GM10248 (cell line): ENCODE results near the gene DLG2.

ENCODE experiments used
- CTCF ChIA-PET: fragments of 300-600 bp; sonication (Branson Sonifier 250); formaldehyde crosslinking; extraction: SDS; loops from one replicate; lab custom pipeline; 2021; ENCODE audit warnings: antibody characterized with exemption; lab: Yijun Ruan, JAX
- POLR2A ChIA-PET: fragments of 350-650 bp; sonication (Branson Sonifier 250); formaldehyde crosslinking; extraction: SDS; loops from one replicate; lab custom pipeline; 2020; ENCODE audit warnings: antibody characterized with exemption; lab: Yijun Ruan, JAX
- DNase-seq: peaks from one replicate; pipeline ENCODE4 v3.0.0; 2012; ENCODE audit errors: extremely low spot score
- TF ChIP-seq, protein P1 (sequence below): IDR thresholded peaks from 2 replicates; pipeline ENCODE4 v1.5.1; 2012; ENCODE audit warnings: mild to moderate bottlenecking, low read depth; ENCODE audit errors: extremely low read depth, missing control alignments, control extremely low read depth

DLG2 gene

DNA sequence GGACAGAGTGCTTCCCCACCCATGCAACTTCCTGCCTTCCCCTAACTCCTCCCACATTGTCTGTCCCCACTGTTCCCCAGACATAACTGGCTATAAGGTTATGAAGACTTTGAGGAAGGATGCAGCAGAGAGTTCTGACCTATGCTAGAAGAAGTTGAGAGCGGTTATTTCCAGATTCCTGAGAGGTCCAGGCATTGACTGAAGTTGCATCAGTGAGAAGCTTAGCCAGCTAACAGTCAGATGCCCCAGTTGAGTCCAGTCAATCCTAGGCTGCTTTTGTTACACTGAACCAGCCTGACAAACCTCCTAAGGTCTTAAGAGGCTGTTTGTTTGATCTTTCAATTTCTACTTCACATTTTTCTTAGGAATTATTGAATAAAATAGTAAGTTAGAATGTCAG, 1403.1 kb downstream of the DLG2 start:
- POLR2A ChIA-PET: no interaction called here
- TF ChIP-seq, protein P1, sequence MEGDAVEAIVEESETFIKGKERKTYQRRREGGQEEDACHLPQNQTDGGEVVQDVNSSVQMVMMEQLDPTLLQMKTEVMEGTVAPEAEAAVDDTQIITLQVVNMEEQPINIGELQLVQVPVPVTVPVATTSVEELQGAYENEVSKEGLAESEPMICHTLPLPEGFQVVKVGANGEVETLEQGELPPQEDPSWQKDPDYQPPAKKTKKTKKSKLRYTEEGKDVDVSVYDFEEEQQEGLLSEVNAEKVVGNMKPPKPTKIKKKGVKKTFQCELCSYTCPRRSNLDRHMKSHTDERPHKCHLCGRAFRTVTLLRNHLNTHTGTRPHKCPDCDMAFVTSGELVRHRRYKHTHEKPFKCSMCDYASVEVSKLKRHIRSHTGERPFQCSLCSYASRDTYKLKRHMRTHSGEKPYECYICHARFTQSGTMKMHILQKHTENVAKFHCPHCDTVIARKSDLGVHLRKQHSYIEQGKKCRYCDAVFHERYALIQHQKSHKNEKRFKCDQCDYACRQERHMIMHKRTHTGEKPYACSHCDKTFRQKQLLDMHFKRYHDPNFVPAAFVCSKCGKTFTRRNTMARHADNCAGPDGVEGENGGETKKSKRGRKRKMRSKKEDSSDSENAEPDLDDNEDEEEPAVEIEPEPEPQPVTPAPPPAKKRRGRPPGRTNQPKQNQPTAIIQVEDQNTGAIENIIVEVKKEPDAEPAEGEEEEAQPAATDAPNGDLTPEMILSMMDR: no peak
- DNase-seq: no peak
- CTCF ChIA-PET: no interaction called here

DNA sequence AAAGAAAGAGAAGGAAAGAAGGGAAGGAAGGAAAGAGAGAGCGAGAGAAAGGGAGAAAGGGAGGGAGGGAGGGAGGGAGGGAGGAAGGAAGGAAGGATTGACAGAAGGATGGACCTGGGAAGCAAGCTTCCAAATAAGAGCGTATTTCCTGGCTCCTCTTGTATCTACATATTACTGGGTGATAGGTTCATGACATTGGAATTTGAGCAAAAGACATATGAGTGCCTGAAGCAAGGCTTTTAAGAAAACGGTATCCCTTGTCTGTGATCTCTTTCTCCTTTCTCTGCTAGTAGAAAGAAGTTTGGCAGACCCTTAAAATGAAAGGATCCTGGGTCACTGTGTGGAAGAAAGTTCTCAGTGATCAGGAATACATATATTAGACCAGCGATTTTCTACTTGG, 1408.8 kb downstream of the DLG2 start:
- POLR2A ChIA-PET: no interaction called here
- no peak for DNase-seq
- CTCF ChIA-PET: interaction anchor here (0.7 to 1.0 kb wide), 2 partner anchors 44 to 184 kb away, joined by 3 read pairs; no protein-coding TSS in a partner anchor
- TF ChIP-seq, protein P1: no peak

DNA sequence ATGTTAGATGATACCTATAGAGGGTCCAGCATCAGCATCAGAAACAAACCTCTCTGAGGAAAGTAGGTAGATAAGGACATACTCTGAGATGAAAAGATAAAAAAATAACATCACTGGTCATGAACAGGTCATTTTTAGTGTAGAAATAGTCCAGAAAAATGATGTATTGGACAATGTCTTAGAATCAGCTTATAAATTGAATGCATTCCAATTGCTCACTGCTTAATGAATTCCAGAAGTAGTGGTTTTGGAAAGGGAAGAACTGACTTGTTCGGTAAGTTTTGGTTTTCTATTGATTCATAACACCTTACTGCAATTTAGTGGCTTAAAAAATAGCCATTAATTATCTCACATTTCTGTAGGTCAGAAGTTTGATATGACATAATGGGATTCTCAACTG, 1411.5 kb downstream of the DLG2 start:
- POLR2A ChIA-PET: no interaction called here
- TF ChIP-seq, protein P1: no peak
- no peak for DNase-seq
- CTCF ChIA-PET: no interaction called here

DNA sequence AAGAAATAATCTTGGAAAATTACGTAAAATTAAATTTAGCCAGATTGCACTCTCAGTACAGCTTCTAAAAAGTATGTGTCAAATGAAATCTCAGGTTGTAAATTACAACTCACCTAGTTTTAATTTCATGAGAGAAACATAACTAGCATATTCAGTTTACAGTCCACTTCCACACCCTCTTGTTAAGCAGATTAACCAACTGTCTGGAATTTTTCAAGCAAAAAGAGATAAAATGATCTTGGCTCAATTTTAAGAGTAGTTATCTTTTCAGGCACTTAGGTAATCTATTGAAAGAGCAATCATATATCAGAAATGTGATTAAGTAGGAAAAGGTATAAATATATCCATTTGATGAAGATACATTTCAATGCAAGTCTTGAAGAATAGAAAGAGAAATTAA, 1412.6 kb downstream of the DLG2 start:
- TF ChIP-seq, protein P1: no peak
- ChIA-PET POLR2A (no interaction called here), CTCF (no interaction called here)
- no peak for DNase-seq

DNA sequence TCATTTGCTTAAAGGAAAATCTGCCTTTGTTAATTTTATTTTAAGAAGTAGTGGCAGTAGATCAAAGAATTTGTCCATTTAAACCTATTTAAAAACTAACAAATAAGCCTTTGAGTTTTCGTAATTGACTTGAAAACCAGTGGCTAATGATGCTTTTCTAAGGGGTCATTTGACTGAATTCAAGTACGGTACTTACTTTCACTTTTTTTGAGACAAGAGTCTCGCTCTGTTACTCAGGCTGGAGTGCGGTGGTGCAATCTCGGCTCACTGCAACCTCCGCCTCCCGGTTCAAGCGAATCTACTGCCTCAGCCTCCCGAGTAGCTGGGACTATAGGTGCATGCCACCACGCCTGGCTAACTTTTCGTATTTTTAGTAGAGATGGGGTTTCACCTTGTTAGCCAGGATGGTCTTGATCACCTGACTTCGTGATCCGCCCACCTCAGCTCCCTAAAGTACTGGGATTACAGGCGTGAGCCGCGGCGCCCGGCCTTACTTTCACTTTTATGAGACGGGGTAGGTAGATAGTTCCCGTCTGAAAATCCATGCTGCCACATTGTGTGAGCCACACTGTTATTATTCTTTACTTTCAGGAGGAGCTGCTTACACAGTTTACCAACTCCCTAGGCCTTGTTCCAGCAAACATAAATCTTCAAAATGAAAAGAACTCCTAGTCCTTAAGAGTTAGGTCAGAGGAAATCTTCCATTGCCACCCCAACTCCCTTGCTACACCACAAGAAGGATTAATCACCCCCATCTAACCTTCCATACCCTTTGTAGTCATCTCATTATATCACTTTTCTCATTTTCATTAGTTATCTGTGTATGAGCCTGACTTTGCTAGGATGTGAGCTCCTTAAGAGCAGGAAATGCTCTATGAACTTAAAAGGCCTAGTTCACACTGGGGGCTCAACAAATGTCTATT, 1414.4 kb downstream of the DLG2 start:
- CTCF ChIA-PET: interaction anchor here (1.7 to 1.9 kb wide), 2 partner anchors 8 to 40 kb away, joined by 4 to 5 read pairs; no protein-coding TSS in a partner anchor
- DNase-seq: no peak

DNA sequence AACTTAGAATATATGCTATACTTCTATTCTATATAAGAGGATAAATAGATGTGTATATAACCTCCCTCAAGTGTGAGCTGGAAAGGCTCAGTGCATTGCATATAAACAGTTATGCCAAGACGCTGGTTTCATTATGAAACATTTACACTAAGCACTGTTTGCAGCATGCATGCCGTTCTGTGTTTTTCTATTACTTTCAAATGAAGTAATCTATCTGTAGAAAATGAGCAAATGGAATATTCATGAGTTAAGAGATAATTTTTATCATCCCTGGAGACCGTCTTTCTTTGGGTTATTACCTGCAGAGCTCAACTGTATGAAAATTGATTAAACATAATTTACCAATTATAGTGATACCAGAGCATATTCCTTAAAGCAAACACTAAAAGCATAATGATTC, 1415.2 kb downstream of the DLG2 start:
- ChIA-PET POLR2A (no interaction called here), CTCF (interaction anchor here (1.7 to 1.9 kb wide), 2 partner anchors 9 to 41 kb away, joined by 4 to 5 read pairs; no protein-coding TSS in a partner anchor)
- DNase-seq: no peak
- TF ChIP-seq, protein P1: no peak

More for the DNA sequence above, 1414.4 kb downstream of the DLG2 start:
- POLR2A ChIA-PET: no interaction called here
- TF ChIP-seq, protein P1: no peak
